Skeletal muscle satellite cell (primary cell): ENCODE data around the gene HIVEP3.

Experiments
- H3K27me3 ChIP-seq: 2 replicates; pipeline ENCODE4 v1.7.0; 2013; ENCODE audit warnings: low read length; ENCODE audit not compliant: control insufficient read depth, insufficient read depth
- H3K36me3 ChIP-seq: 2 replicates; pipeline ENCODE4 v1.7.0; 2013; ENCODE audit warnings: mild to moderate bottlenecking, control low read depth, low read length; ENCODE audit not compliant: insufficient read depth
- H3K4me1 ChIP-seq: 2 replicates; pipeline ENCODE4 v1.7.0; 2013; ENCODE audit warnings: low read length; ENCODE audit not compliant: control insufficient read depth, insufficient read depth
- H3K4me2 ChIP-seq: 2 replicates; pipeline ENCODE4 v1.7.0; 2013; ENCODE audit warnings: mild to moderate bottlenecking, low read length
- H3K4me3 ChIP-seq: 2 replicates; pipeline ENCODE4 v1.7.0; 2013; ENCODE audit warnings: low read length
- H3K9ac ChIP-seq: 2 replicates; pipeline ENCODE4 v1.7.0; 2013; ENCODE audit warnings: mild to moderate bottlenecking, low read depth, low read length, moderate library complexity
- H3K9me3 ChIP-seq: replicated peaks from 2 replicates; pipeline ENCODE4 v1.7.0; 2013; ENCODE audit warnings: mild to moderate bottlenecking, control low read depth, low read length

The HIVEP3 gene

GRCh38 chr1:41728403-41729202 is 190.1 kb downstream of the HIVEP3 start:
- Histone ChIP-seq H3K27me3 (peaks cover 13% of the 10 kb centered on the region), H3K4me1 (peaks cover 6% of the 10 kb centered on the region), H3K36me3 (no peaks in the 10 kb centered on the region), H3K9me3 (no peaks in the 10 kb centered on the region), H3K4me2 (no peak overlapping the region), H3K4me3 (no peak overlapping the region), H3K9ac (no peak overlapping the region)

GRCh38 chr1:41727749-41728115 is 191.0 kb downstream of the HIVEP3 start:
- H3K9ac ChIP-seq: no peak overlapping the region
- no peak overlapping the region for H3K4me2 ChIP-seq

GRCh38 chr1:41726899-41727748 is 191.6 kb downstream of the HIVEP3 start:
- Histone ChIP-seq H3K4me1 (peaks cover 6% of the 10 kb centered on the region), H3K36me3 (no peaks in the 10 kb centered on the region), H3K4me3 (no peak overlapping the region), H3K9ac (no peak overlapping the region), H3K4me2 (no peak overlapping the region), H3K9me3 (no peaks in the 10 kb centered on the region), H3K27me3 (peaks cover 10% of the 10 kb centered on the region)

More at GRCh38 chr1:41727749-41728115, 191.0 kb downstream of the HIVEP3 start:
- Histone ChIP-seq H3K36me3 (no peaks in the 10 kb centered on the region), H3K27me3 (peaks cover 10% of the 10 kb centered on the region), H3K4me1 (peaks cover 6% of the 10 kb centered on the region), H3K9me3 (no peaks in the 10 kb centered on the region), H3K4me3 (no peak overlapping the region)

- Histone ChIP-seq H3K4me1 (peaks cover 6% of the 10 kb centered on the region), H3K36me3 (no peaks in the 10 kb centered on the region), H3K27me3 (peaks cover 10% of the 10 kb centered on the region), H3K4me2 (no peak overlapping the region), H3K9me3 (no peaks in the 10 kb centered on the region), H3K4me3 (no peak overlapping the region), H3K9ac (no peak overlapping the region)
Observed at GRCh38 chr1:41726292-41726691, 192.4 kb downstream of the HIVEP3 start.

- Histone ChIP-seq H3K27me3 (peaks cover 10% of the 10 kb centered on the region), H3K9me3 (no peaks in the 10 kb centered on the region), H3K4me1 (peaks cover 6% of the 10 kb centered on the region), H3K4me3 (no peak overlapping the region), H3K36me3 (no peaks in the 10 kb centered on the region), H3K4me2 (no peak overlapping the region), H3K9ac (no peak overlapping the region)
Observed at GRCh38 chr1:41724926-41725325, 193.8 kb downstream of the HIVEP3 start.

GRCh38 chr1:41724248-41724647 is 194.5 kb downstream of the HIVEP3 start:
- H3K9ac ChIP-seq: no peak overlapping the region
- H3K4me2 ChIP-seq: no peak overlapping the region
- peaks cover 7% of the 10 kb centered on the region for H3K27me3 ChIP-seq
- peaks cover 6% of the 10 kb centered on the region for H3K4me1 ChIP-seq
- no peaks in the 10 kb centered on the region for H3K36me3 ChIP-seq
- no peaks in the 10 kb centered on the region for H3K9me3 ChIP-seq
- no peak overlapping the region for H3K4me3 ChIP-seq

GRCh38 chr1:41723786-41724185 is 194.9 kb downstream of the HIVEP3 start:
- Histone ChIP-seq H3K4me3 (no peak overlapping the region), H3K36me3 (no peaks in the 10 kb centered on the region), H3K4me1 (peaks cover 6% of the 10 kb centered on the region), H3K9me3 (no peaks in the 10 kb centered on the region), H3K4me2 (no peak overlapping the region), H3K27me3 (peaks cover 5% of the 10 kb centered on the region), H3K9ac (no peak overlapping the region)

GRCh38 chr1:41722184-41722583 is 196.5 kb downstream of the HIVEP3 start:
- no peaks in the 10 kb centered on the region for H3K4me1 ChIP-seq
- no peak overlapping the region for H3K4me3 ChIP-seq
- H3K9me3 ChIP-seq: no peaks in the 10 kb centered on the region
- no peaks in the 10 kb centered on the region for H3K27me3 ChIP-seq
- H3K36me3 ChIP-seq: no peaks in the 10 kb centered on the region
- no peak overlapping the region for H3K9ac ChIP-seq
- no peak overlapping the region for H3K4me2 ChIP-seq

GRCh38 chr1:41720861-41721410 is 197.8 kb downstream of the HIVEP3 start:
- no peaks in the 10 kb centered on the region for H3K9me3 ChIP-seq
- H3K27me3 ChIP-seq: no peaks in the 10 kb centered on the region
- H3K9ac ChIP-seq: no peak overlapping the region
- H3K4me3 ChIP-seq: no peak overlapping the region
- H3K4me1 ChIP-seq: no peaks in the 10 kb centered on the region
- H3K4me2 ChIP-seq: no peak overlapping the region
- no peaks in the 10 kb centered on the region for H3K36me3 ChIP-seq

GRCh38 chr1:41719590-41719989 is 199.1 kb downstream of the HIVEP3 start:
- no peaks in the 10 kb centered on the region for H3K36me3 ChIP-seq
- H3K4me2 ChIP-seq: no peak overlapping the region
- H3K9ac ChIP-seq: no peak overlapping the region
- H3K27me3 ChIP-seq: no peaks in the 10 kb centered on the region
- no peaks in the 10 kb centered on the region for H3K4me1 ChIP-seq
- H3K9me3 ChIP-seq: no peaks in the 10 kb centered on the region
- no peak overlapping the region for H3K4me3 ChIP-seq

GRCh38 chr1:41719128-41719527 is 199.6 kb downstream of the HIVEP3 start:
- no peak overlapping the region for H3K4me2 ChIP-seq
- H3K9me3 ChIP-seq: no peaks in the 10 kb centered on the region
- H3K27me3 ChIP-seq: no peaks in the 10 kb centered on the region
- peaks cover 3% of the 10 kb centered on the region for H3K4me1 ChIP-seq
- no peaks in the 10 kb centered on the region for H3K36me3 ChIP-seq
- H3K9ac ChIP-seq: no peak overlapping the region
- H3K4me3 ChIP-seq: no peak overlapping the region
